Astrocyte (in vitro differentiated cells and primary cell): ENCODE measurements around the gene NCOA3. TPM values are rescaled to one million over a fixed set of nuclear protein-coding genes. Genes with fewer than 3 reads are reported as not detected.
"Not testable (repeated sequence)": the region's sequence is repeated elsewhere in the genome, so short reads cannot be mapped to it uniquely, and the experiment has no call there.

Experiments used
- DNase-seq: peaks from one replicate; pipeline ENCODE4 v3.0.0-alpha.2; 2010; ENCODE audit warnings: low read depth
- FAIRE-seq: peaks from 2 replicates; lab custom pipeline; 2011; peaks lifted over from hg19 to GRCh38; lab: Jason Lieb, UNC
- H2AFZ ChIP-seq: 2 replicates; pipeline ENCODE4 v1.6.0; 2012; ENCODE audit warnings: low read depth, low read length, inconsistent platforms
- H3K27ac ChIP-seq: 2 replicates; pipeline ENCODE4 v1.5.1; 2011; ENCODE audit warnings: low read depth, low read length, inconsistent platforms
- H3K27me3 ChIP-seq: 2 replicates; pipeline ENCODE4 v1.6.0; 2011; ENCODE audit warnings: low read length, inconsistent platforms; ENCODE audit not compliant: insufficient read depth
- H3K36me3 ChIP-seq: 2 replicates; pipeline ENCODE4 v1.5.1; 2011; ENCODE audit warnings: low read length, inconsistent platforms; ENCODE audit not compliant: insufficient read depth
- H3K4me1 ChIP-seq: 2 replicates; pipeline ENCODE4 v1.5.1; 2011; ENCODE audit warnings: low read length, inconsistent platforms; ENCODE audit not compliant: insufficient read depth
- H3K4me2 ChIP-seq: 2 replicates; pipeline ENCODE4 v1.6.0; 2012; ENCODE audit warnings: low read length, inconsistent platforms
- H3K4me3 ChIP-seq: 2 replicates; pipeline ENCODE4 v1.5.1; 2011; ENCODE audit warnings: low read depth, mild to moderate bottlenecking, low read length, inconsistent platforms; ENCODE audit not compliant: insufficient read depth
- H3K79me2 ChIP-seq: 2 replicates; pipeline ENCODE4 v1.6.0; 2012; ENCODE audit warnings: mild to moderate bottlenecking, low read length, inconsistent platforms; ENCODE audit not compliant: insufficient read depth
- H3K9ac ChIP-seq: 2 replicates; pipeline ENCODE4 v1.6.0; 2012; ENCODE audit warnings: mild to moderate bottlenecking, low read length, inconsistent platforms
- H3K9me3 ChIP-seq: 2 replicates; pipeline ENCODE4 v1.5.1; 2012; ENCODE audit warnings: low read depth, mild to moderate bottlenecking, low read length, inconsistent platforms; ENCODE audit not compliant: insufficient read depth
- H4K20me1 ChIP-seq: 2 replicates; pipeline ENCODE4 v1.6.0; 2012; ENCODE audit warnings: low read length, inconsistent platforms; ENCODE audit not compliant: insufficient read depth
- H3K27ac Mint-ChIP-seq: one replicate; pipeline ENCODE4 v1.8.0; 2021; ENCODE audit warnings: mild to moderate bottlenecking, mixed read lengths; ENCODE audit not compliant: unreplicated experiment
- H3K27me3 Mint-ChIP-seq: one replicate; pipeline ENCODE4 v1.8.0; 2021; ENCODE audit warnings: low read depth, mixed read lengths; ENCODE audit not compliant: unreplicated experiment
- H3K36me3 Mint-ChIP-seq: one replicate; pipeline ENCODE4 v1.8.0; 2021; ENCODE audit warnings: low read depth, mixed read lengths; ENCODE audit not compliant: unreplicated experiment
- H3K4me1 Mint-ChIP-seq: one replicate; pipeline ENCODE4 v1.8.0; 2021; ENCODE audit warnings: low read depth, mixed read lengths; ENCODE audit not compliant: unreplicated experiment
- H3K4me3 Mint-ChIP-seq: one replicate; pipeline ENCODE4 v1.8.0; 2021; ENCODE audit warnings: mild to moderate bottlenecking, moderate library complexity, mixed read lengths; ENCODE audit not compliant: unreplicated experiment
- H3K9me3 Mint-ChIP-seq: one replicate; pipeline ENCODE4 v1.8.0; 2021; ENCODE audit warnings: mild to moderate bottlenecking, mixed read lengths; ENCODE audit not compliant: unreplicated experiment
- CTCF ChIP-seq: IDR thresholded peaks from 2 replicates; pipeline ENCODE4 v1.5.1; 2011; ENCODE audit warnings: low read depth, mild to moderate bottlenecking, inconsistent platforms, low read length, moderate library complexity; ENCODE audit not compliant: insufficient read depth
- EZH2 ChIP-seq: IDR thresholded peaks from 2 replicates; pipeline ENCODE4 v1.6.1; 2012; ENCODE audit warnings: mild to moderate bottlenecking, low read length, inconsistent platforms; ENCODE audit not compliant: insufficient read depth
- total RNA-seq: library from RNA; stranded (reverse); gene quantifications from 2 replicates; pipeline ENCODE4 v1.2.1, GENCODE V29; 2021

The NCOA3 gene
- total RNA-seq, 1 donor from 2014 or later: 30.5 TPM

- no peaks in the 10 kb centered on the region for H3K36me3 Mint-ChIP-seq
These were observed 5.6 kb upstream of the NCOA3 start for GRCh38 chr20:47496118-47496517.

DNA sequence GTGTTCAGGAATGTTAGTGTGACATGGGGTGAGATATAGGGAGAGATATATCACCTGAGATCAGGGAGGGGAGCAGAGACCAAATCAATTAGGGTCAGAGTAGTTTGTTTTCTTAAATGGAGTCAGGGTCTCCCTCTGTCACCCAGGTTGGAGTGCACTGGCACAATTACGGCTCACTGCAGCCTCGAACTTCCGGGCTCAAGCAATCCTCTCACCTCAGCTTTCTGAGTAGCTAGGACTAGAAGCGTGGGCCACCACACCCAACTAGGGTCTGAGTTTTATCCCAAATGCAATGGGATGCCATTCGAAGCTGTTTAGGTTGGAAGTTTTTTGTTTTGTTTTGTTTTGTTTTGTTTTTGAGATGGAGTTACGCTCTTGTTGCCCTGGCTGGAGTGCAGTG, 3.1 kb upstream of the NCOA3 start:
- Mint-ChIP-seq H3K9me3 (no peaks in the 10 kb centered on the region), H3K4me3 (no peak overlapping the region), H3K36me3 (no peaks in the 10 kb centered on the region), H3K4me1 (peaks cover 6% of the 10 kb centered on the region), H3K27ac (no peak overlapping the region), H3K27me3 (no peaks in the 10 kb centered on the region)
- Histone ChIP-seq H3K4me1 (peaks cover 9% of the 10 kb centered on the region), H3K9me3 (no peaks in the 10 kb centered on the region), H3K36me3 (no peaks in the 10 kb centered on the region), H3K9ac (no peak overlapping the region), H2AFZ (no peak overlapping the region), H3K79me2 (peaks cover 18% of the 10 kb centered on the region), H3K27ac (no peak overlapping the region), H3K4me3 (no peak overlapping the region), H3K27me3 (no peaks in the 10 kb centered on the region), H4K20me1 (peaks cover 7% of the 10 kb centered on the region), H3K4me2 (no peak overlapping the region)
- DNase-seq (no peak), FAIRE-seq (no peak)
- TF ChIP-seq CTCF: no peak
- TF ChIP-seq EZH2: no peak

More at GRCh38 chr20:47496118-47496517, 5.6 kb upstream of the NCOA3 start:
- H3K4me1 ChIP-seq: peaks cover 11% of the 10 kb centered on the region
- no peak overlapping the region for H2AFZ ChIP-seq
- no peak for TF ChIP-seq CTCF
- no peak for TF ChIP-seq EZH2
- no peak overlapping the region for H3K9ac ChIP-seq
- peaks cover 12% of the 10 kb centered on the region for H3K4me1 Mint-ChIP-seq
- FAIRE-seq (no peak), DNase-seq (no peak)
- H3K27ac ChIP-seq: no peak overlapping the region
- H3K36me3 ChIP-seq: no peaks in the 10 kb centered on the region
- H3K9me3 ChIP-seq: no peaks in the 10 kb centered on the region
- no peaks in the 10 kb centered on the region for H3K9me3 Mint-ChIP-seq
- no peak overlapping the region for H3K4me3 Mint-ChIP-seq
- no peaks in the 10 kb centered on the region for H3K79me2 ChIP-seq
- no peak overlapping the region for H3K27ac Mint-ChIP-seq
- H3K27me3 ChIP-seq: no peaks in the 10 kb centered on the region
- H3K27me3 Mint-ChIP-seq: no peaks in the 10 kb centered on the region
- H4K20me1 ChIP-seq: no peaks in the 10 kb centered on the region
- H3K4me2 ChIP-seq: no peak overlapping the region
- H3K4me3 ChIP-seq: no peak overlapping the region

- Histone ChIP-seq H3K36me3 (no peaks in the 10 kb centered on the region), H2AFZ (no peak overlapping the region), H3K27me3 (no peaks in the 10 kb centered on the region), H3K4me2 (no peak overlapping the region), H3K4me3 (no peak overlapping the region), H3K4me1 (peaks cover 9% of the 10 kb centered on the region), H3K79me2 (peaks cover 22% of the 10 kb centered on the region), H4K20me1 (peaks cover 11% of the 10 kb centered on the region), H3K27ac (no peak overlapping the region), H3K9ac (no peak overlapping the region), H3K9me3 (no peaks in the 10 kb centered on the region)
- TF ChIP-seq EZH2 (no peak), CTCF (no peak)
- H3K4me1 Mint-ChIP-seq: peaks cover 9% of the 10 kb centered on the region
- no peaks in the 10 kb centered on the region for H3K9me3 Mint-ChIP-seq
- no peak overlapping the region for H3K27ac Mint-ChIP-seq
- H3K27me3 Mint-ChIP-seq: no peaks in the 10 kb centered on the region
- no peak for DNase-seq
- H3K4me3 Mint-ChIP-seq: no peak overlapping the region
- FAIRE-seq: no peak
- no peaks in the 10 kb centered on the region for H3K36me3 Mint-ChIP-seq
These were observed 2.6 kb upstream of the NCOA3 start for GRCh38 chr20:47499053-47499452.

GRCh38 chr20:47500082-47500481, 1.6 kb upstream of the NCOA3 start:
- Histone ChIP-seq H3K79me2 (peaks cover 31% of the 10 kb centered on the region), H4K20me1 (peaks cover 11% of the 10 kb centered on the region)
- not testable (repeated sequence) for FAIRE-seq, H3K4me1 ChIP-seq, H3K27ac ChIP-seq, H3K9ac ChIP-seq, H3K4me2 ChIP-seq, H3K4me3 Mint-ChIP-seq, H3K9me3 ChIP-seq, H3K4me1 Mint-ChIP-seq, H3K36me3 Mint-ChIP-seq, H3K9me3 Mint-ChIP-seq, H3K27ac Mint-ChIP-seq, H3K36me3 ChIP-seq, H3K4me3 ChIP-seq, H3K27me3 Mint-ChIP-seq, H3K27me3 ChIP-seq, DNase-seq, H2AFZ ChIP-seq
